Tibial artery (tissue), 4 donors: ENCODE measurements around the gene NTM.

Source experiments
- DNase-seq, 2 donors: peaks; one replicate each; pipeline ENCODE4 v3.0.0-alpha.2; 2019
- H3K27ac ChIP-seq, 2 donors: fragments of 200-600 bp; sonication (generic) in 1 of 2; 1 replicate in 1 of 2; 2 replicates in 1 of 2; pipeline ENCODE4 v1.5.1; 2018 to 2019; ENCODE audit warnings: mild to moderate bottlenecking in 1 of 2
- H3K27me3 ChIP-seq, 2 donors: fragments of 200-600 bp; sonication (generic) in 1 of 2; one replicate each; pipeline versions ENCODE4 v1.5.1 to v1.6.0; 2016 to 2019
- H3K36me3 ChIP-seq, 3 donors: fragments of 200-600 bp; sonication (generic) in 2 of 3; one replicate each; pipeline ENCODE4 v1.5.1; 2016 to 2019; ENCODE audit warnings: mild to moderate bottlenecking in 2 of 3
- H3K4me1 ChIP-seq, 4 donors: fragments of 200-600 bp; sonication (generic) in 2 of 4; 1 replicate in 3 of 4; 2 replicates in 1 of 4; pipeline ENCODE4 v1.5.1; 2016 to 2019
- H3K4me3 ChIP-seq, 2 donors: fragments of 200-600 bp; sonication (generic) in 1 of 2; 1 replicate in 1 of 2; 2 replicates in 1 of 2; pipeline ENCODE4 v1.5.1; 2018 to 2019; ENCODE audit warnings: mild to moderate bottlenecking in 2 of 2
- H3K9me3 ChIP-seq, 3 donors: fragments of 200-600 bp; sonication (generic) in 1 of 3; one replicate each; pipeline ENCODE4 v1.5.1; 2016 to 2019
- intact Hi-C: fragments of 100-400 bp; cut with DNase I; formaldehyde crosslinking; loops from one replicate; pipeline ENCODE4 v1.15.0; 2023; ENCODE audit warnings: low total_unique reads
- TF ChIP-seq, protein P1 (sequence below), 2 experiments: fragments of 200-600 bp in 1 of 2; fragments of 450-650 bp in 1 of 2; IDR thresholded peaks; one replicate each; pipeline ENCODE4 v1.5.1; 2017 to 2019; ENCODE audit warnings: antibody characterized with exemption in 2 of 2, mild to moderate bottlenecking in 1 of 2, moderate library complexity in 1 of 2

NTM gene

DNA sequence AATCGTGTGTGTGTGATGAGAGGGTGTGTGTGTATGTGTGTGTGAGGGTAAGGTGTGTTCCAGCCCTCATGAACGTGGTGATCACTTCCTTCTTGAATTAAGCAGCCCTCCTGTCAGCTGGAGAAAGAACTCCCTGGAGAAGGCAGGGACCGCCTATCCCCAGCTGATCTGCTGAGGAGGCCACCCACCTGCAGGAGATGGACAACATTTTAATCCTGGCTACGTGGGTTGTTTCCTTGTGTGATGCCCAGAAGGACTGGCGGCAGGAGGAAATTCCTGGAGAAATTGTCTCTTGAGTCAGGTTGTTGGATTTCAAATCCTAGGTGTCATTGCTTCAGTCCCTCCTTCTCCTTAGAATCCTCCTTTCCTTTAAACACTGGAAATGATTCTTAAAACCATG is 878.8 kb downstream of the NTM start:
- intact Hi-C loops, result no loop called here
- Histone ChIP-seq H3K27me3 (no peaks in the 10 kb centered on the region), H3K4me1 (no peaks in the 10 kb centered on the region), H3K4me3 (no peak overlapping the region), H3K36me3 (no peaks in the 10 kb centered on the region), H3K27ac (no peak overlapping the region), H3K9me3 (no peaks in the 10 kb centered on the region)
- TF ChIP-seq, protein P1, sequence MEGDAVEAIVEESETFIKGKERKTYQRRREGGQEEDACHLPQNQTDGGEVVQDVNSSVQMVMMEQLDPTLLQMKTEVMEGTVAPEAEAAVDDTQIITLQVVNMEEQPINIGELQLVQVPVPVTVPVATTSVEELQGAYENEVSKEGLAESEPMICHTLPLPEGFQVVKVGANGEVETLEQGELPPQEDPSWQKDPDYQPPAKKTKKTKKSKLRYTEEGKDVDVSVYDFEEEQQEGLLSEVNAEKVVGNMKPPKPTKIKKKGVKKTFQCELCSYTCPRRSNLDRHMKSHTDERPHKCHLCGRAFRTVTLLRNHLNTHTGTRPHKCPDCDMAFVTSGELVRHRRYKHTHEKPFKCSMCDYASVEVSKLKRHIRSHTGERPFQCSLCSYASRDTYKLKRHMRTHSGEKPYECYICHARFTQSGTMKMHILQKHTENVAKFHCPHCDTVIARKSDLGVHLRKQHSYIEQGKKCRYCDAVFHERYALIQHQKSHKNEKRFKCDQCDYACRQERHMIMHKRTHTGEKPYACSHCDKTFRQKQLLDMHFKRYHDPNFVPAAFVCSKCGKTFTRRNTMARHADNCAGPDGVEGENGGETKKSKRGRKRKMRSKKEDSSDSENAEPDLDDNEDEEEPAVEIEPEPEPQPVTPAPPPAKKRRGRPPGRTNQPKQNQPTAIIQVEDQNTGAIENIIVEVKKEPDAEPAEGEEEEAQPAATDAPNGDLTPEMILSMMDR (IDR thresholded peaks at IDR 0.05), result no peak
- DNase-seq, result no peak

DNA sequence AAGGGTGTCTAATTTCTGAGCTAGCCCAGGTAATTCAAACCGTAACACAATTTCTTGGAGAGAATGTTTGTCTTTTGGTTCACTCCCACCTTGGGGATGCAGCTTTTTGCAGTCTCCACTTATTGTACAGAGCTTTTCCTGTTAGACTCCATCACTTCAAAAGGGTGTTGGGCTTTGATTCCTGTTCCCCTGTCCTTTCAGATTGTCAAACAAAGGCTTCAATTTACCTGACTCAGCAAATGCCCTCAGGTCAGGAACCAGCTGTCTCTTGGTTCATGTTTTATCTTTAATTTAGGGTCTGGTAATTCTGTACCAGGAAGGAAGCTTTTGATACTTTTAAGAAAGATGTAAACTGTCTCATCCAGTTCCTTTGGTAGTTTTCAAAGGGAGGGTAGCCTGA is 880.6 kb downstream of the NTM start:
- no peaks in the 10 kb centered on the region for H3K27me3 ChIP-seq
- DNase-seq, result no peak
- no peak overlapping the region for H3K27ac ChIP-seq
- H3K9me3 ChIP-seq, result no peaks in the 10 kb centered on the region
- no peaks in the 10 kb centered on the region for H3K36me3 ChIP-seq
- no peaks in the 10 kb centered on the region for H3K4me1 ChIP-seq
- intact Hi-C loops, result no loop called here
- TF ChIP-seq, protein P1 (IDR thresholded peaks at IDR 0.05), result no peak
- H3K4me3 ChIP-seq, result no peak overlapping the region

DNA sequence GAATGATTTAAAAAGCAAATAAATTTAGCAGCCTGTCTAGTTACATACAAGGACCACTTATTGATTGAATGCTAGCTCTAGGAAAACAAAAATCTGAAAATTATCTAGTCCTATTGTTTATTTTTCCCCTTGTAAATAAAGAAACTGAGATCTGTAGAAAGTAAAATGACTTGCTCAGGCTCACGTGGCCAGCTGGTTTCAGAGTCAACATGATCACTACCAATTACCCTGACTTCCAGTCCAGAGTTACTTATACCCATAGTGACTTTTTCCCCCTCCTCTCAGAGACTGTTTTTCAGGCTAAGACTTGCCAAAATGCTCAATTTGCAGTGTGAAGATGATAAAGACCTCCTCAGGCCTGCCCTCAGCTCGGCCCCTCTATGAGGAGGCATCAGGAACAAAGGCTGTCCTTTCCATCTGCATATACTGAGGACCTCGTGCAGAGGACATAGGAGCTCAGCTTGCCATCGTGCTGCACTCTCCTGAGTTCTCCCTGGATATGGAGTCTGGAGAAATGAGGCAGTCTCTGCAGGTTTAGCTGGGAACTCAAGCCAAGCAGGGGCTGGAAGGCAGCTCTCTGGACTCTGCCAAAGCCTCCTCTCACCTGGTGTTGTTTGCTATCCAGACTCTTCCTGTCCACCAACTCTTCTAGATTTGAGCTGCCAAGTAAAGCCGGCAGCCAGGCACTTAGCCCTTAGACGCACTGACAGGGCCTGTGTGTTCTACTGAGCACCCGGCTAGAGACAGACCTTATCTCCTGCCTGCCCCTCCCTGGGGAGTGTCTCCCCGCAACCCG is 883.3 kb downstream of the NTM start:
- Histone ChIP-seq H3K27me3 (no peaks in the 10 kb centered on the region), H3K36me3 (no peaks in the 10 kb centered on the region), H3K9me3 (no peaks in the 10 kb centered on the region), H3K27ac (no peak overlapping the region), H3K4me1 (no peaks in the 10 kb centered on the region), H3K4me3 (no peak overlapping the region)
- TF ChIP-seq, protein P1 (IDR thresholded peaks at IDR 0.05), result no peak
- no peak for DNase-seq
- intact Hi-C loops, result no loop called here

DNA sequence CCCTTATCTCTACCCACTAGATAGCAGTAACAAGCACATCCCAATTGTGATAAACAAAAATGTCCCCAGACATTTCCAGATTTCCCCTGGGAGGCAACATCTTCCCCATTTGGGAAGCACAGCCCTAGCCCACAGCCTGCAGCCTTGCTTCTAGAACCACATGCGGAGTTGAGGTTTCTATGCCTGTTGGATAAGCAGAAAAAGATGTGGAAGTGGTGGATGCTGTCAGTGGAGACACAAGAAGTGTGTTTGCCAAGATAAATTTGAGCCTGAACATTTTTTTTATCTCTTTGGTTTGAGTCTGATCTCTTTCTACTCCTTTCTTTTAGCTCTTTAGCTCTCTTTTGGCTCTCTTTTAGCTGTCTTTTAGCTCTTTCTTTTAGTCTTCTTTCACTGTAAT is 884.5 kb downstream of the NTM start:
- Histone ChIP-seq H3K4me3 (no peak overlapping the region), H3K27me3 (no peaks in the 10 kb centered on the region), H3K9me3 (no peaks in the 10 kb centered on the region), H3K4me1 (no peaks in the 10 kb centered on the region), H3K27ac (no peak overlapping the region), H3K36me3 (no peaks in the 10 kb centered on the region)
- intact Hi-C loops, result no loop called here
- TF ChIP-seq, protein P1 (IDR thresholded peaks at IDR 0.05), result no peak
- no peak for DNase-seq

DNA sequence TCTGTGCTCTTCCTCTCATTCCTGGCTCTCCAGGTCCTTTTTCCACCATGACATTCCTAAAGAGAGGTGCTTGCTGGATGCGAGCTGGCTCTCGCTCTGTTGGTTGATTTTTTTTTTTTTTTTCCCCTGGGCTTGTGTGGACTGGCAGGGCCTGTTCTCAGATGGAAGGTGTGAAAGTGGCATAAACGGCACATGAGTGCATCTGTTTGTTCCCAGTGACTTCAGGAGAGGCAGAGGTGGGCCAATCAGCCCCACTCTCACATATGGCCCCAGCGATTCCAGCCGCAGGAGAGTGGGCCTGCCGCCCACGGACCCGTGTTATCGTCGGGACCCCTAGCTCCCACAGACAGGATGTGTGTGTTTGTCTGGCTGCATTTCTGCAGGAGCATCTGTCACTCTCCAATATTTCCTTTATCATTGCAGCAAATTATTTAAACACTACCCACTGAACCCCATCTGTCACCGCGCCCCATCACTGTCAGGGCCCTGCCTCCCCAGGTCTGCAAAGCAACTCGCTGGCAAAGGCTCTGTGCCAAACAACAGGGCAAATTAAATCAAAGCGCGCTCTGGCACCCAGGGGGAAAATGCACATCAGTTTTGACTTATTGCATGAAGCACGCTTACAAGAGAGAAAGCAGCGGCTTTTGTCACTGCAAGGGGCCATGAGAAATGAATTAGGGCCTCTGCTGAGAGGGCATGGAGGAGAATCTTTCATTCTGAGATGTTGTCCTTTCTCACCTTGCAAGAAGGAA is 886.3 kb downstream of the NTM start:
- DNase-seq, result no peak
- H3K9me3 ChIP-seq, result no peaks in the 10 kb centered on the region
- no peak overlapping the region for H3K27ac ChIP-seq
- H3K27me3 ChIP-seq, result no peaks in the 10 kb centered on the region
- intact Hi-C loops, result no loop called here
- no peaks in the 10 kb centered on the region for H3K4me1 ChIP-seq
- H3K4me3 ChIP-seq, result no peak overlapping the region
- H3K36me3 ChIP-seq, result no peaks in the 10 kb centered on the region
- TF ChIP-seq, protein P1 (IDR thresholded peaks at IDR 0.05), result no peak
